ENCODE data around the gene SLC1A7.
"Not testable (repeated sequence)": the region's sequence is repeated elsewhere in the genome, so short reads cannot be mapped to it uniquely, and the experiment has no call there.

Gene SLC1A7

GRCh38 chr1:53142226-53142853 lies at the start of gene SLC1A7:
SLC1A7 (minus strand) TSS chr1:53142638; CDS start chr1:53142449, 189 bp downstream.
- no peak for DNase-seq (ENCODE audit: low spot score)

DNA sequence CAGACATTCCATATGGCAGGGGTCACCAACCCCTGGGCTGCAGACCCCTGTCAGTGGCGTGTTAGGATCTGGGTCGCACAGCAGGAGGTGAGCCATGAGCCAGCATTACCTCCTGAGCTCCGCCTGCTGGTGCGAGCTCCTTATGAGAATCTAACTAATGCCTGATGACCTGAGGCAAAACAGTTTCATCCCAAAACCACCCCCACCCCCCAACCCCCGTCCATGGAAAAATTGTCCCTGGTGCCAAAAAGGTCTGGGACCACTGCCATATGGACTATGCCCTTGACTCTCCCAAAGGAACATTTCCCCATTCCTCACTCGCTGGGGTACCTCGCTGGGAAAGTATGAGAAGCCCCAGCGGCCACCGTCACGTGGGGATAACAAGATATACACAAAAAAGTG lies 47.8 kb upstream of the SLC1A7 start:
- DNase-seq (ENCODE audit: low spot score): no peak

GRCh38 chr1:53189061-53189460 lies 46.6 kb upstream of the SLC1A7 start:
- no peak for DNase-seq (ENCODE audit: low spot score)

DNA sequence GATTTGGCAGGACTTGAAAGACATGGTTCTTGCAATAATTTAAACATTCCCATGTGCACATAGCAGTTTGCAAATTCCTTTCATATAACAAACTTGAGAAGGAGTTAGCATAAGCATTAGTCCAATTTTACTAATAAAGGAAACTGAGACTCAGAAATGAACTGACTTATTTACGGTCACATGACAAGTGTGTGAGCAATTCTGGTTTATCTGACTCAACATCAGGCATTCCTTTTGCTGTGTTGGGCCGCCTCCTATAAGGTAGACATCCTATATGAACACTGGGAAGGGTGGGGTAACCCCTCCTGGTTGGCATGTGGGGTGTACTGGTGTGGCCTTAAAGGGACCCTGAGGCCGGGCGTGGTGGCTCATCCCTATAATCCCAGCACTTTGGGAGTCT lies 45.7 kb upstream of the SLC1A7 start:
- no peak for DNase-seq (ENCODE audit: low spot score)

- no peak for DNase-seq (ENCODE audit: low spot score)
These were observed 45.0 kb upstream of the SLC1A7 start for GRCh38 chr1:53187401-53187800.

- DNase-seq (ENCODE audit: low spot score): no peak
These were observed 44.1 kb upstream of the SLC1A7 start for GRCh38 chr1:53186533-53186932.

- not testable (repeated sequence) for DNase-seq (ENCODE audit: low spot score)
These were observed 43.5 kb upstream of the SLC1A7 start for GRCh38 chr1:53185955-53186297.

- no peak for DNase-seq (ENCODE audit: low spot score)
These were observed 40.9 kb upstream of the SLC1A7 start for GRCh38 chr1:53183095-53183990.

- DNase-seq (ENCODE audit: low spot score): no peak
These were observed 40.3 kb upstream of the SLC1A7 start for GRCh38 chr1:53182716-53183094.

- peak; percentile 75 for DNase-seq (ENCODE audit: low spot score)
These were observed 39.7 kb upstream of the SLC1A7 start for GRCh38 chr1:53182111-53182593.

DNA sequence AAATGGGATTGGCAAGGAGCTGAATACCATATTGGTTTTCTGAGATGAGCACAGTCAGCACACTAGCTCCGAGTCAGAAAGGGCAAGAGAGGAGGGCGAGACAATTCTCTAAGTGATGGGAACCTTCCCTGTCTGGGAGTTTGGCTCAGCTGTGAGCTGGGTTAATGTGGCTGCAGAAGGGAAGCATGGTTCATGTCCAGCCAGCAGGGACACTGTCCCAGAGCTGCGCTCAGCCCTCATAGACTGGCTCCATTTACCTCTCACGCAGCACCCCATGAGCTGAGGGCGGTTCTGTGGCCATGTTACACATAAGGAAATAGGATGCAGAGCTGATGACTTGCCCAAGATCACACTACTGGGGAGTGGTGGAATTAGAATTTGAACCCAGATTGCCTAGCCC lies 38.5 kb upstream of the SLC1A7 start:
- no peak for DNase-seq (ENCODE audit: low spot score)

DNA sequence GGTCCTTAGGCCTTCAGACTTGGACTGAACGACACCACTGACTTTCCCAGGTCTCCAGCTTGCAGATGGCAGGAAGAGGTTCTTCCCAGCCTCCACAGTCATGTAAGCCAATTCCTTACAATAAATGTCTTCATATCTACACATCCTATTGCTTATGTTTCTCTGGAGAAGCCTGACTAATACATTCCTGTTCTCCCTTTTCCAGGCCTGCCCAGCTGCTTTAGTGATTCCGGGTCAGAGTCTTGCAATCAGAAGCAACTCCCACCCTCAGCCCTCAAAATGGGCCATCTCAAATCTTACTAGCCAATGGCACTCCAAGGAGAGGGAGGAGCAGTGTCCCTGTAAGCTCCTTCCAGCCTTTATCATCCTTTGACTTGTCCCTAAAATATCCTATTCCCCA lies 37.8 kb upstream of the SLC1A7 start:
- no peak for DNase-seq (ENCODE audit: low spot score)

DNA sequence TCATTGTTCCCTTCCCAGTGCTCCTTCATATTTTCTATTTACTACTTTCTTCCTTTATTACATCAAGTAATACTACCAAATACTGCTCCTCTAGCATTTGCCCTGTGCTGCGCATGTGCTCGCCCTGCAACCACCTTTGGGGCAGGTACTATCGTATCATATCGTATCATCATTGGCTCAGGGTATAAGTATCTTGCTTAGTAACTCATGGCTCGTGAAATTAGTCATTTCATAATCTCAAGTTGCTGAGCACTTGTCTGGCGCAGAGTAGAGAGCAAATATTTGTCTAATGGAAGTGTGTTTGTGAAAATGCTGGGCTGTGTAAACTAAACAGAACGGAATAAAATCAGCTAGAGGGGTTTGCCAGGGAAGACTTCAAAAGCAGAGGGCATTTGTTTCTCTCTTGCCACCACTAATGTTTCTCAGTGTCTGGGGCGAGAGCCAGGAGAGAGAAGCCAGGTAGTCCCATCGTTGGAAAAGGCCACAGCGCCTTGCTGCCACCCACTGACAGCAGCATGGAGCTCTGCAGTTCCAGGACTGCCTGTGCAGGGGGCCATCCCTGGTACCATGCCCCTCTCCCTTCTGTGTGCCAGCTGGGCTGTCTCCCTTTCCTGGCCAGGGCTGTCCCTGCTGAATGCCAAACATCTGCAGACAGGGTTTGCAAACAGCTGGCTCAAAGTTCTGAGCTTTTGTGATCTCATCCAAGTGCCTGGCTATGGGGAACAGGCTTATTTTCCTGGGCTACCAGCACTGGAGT lies 34.2 kb upstream of the SLC1A7 start:
- no peak for DNase-seq (ENCODE audit: low spot score)

DNA sequence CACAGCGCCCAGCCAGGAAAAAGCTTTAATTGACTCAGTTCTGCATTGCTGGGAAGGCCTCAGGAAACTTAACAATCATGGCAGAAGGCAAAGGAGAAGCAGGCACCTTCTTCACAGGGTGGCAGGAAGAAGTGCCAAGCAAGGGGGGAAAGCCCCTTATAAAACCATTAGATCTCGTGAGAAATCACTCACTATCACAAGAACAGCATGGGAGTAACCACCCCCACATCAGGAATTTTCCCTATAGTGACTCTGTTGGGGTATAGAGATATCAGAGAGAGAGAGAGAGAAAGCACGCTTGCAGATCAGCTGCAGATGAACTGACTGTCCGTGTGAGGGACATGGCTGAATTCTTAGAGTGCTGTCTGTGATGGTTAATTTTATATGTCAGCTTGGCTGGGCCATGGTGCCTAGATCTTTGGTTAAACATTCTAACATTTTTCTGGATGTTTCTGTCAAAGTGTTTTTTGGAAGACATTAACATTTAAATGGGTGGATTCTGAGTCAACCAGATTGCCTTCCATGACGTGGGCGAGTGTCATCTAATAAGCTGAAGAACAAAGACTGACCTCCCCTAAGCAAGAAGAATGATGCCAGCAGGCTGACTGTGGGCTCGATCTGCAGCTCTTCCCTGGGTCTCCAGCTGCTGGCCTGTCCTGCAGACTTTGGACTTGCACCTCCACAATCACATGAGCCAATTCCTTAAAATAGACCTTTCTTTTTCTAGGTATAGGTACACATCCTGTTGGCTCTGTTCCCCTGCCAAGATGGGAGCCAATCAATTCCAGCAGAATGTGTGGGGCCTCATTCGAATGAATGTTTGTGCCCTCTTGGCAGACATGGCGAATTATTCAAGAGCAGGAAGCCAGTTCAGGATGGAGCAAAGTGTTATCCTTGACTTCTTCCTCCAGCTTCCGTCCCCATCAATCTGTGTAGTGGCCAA lies 32.8 kb upstream of the SLC1A7 start:
- DNase-seq (ENCODE audit: low spot score): no peak

DNA sequence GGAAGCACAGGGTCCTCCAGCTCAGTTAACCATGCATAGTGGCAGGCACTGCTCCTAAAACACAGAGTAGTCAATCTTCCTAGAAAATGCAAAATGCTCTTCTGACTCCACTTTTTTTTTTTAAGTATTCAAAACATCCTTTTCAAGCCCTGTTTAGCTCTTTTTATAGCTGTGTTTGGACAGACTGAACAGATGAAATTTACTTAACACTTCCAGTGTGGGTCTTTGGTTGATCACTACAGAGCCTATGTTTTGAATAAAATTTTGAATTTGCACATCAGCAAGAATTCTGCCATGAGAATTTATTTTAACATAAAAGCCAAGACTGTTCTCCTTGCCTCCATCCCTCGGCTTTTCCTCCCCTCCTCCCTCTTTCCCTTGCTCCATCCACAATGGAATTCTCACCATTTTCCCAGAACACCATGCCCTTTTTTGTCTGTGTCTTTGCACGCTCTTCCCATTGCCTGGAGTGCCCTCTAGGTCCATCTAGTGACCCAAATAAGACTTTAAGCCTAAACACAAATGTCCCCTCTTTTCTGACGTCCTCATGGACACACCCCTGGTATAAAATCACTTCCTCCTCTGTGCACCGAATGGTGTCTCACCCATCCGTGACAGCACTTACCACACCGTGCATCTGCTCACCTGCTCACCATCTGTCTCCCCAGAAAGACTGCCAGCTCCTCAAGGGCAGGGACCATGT lies 30.1 kb upstream of the SLC1A7 start:
- DNase-seq (ENCODE audit: low spot score): no peak

GRCh38 chr1:53166912-53167311 lies 24.5 kb upstream of the SLC1A7 start:
- DNase-seq (ENCODE audit: low spot score): no peak

DNA sequence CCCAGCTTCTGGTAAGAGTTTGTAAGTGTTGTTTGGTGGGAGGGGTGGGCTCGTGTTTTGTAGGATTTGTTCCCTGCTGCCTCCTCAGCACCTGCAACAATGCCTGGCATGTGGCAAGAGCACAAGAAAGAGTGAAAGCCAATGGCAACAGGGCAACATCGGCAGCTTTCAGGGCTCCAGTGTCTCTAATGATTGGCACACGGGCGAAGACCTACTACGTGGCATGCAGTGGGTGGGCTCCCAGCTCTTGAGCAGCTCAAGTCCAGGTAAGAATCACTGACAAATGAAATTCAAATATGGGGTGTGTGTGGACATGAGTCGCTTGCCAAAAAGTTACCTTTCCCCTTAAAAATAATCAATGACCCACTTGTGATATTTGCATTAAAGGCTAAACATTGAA lies 23.9 kb upstream of the SLC1A7 start:
- no peak for DNase-seq (ENCODE audit: low spot score)

- no peak for DNase-seq (ENCODE audit: low spot score)
These were observed 23.0 kb upstream of the SLC1A7 start for GRCh38 chr1:53165408-53165961.

- DNase-seq (ENCODE audit: low spot score): no peak
These were observed 20.9 kb upstream of the SLC1A7 start for GRCh38 chr1:53163291-53163768.

DNA sequence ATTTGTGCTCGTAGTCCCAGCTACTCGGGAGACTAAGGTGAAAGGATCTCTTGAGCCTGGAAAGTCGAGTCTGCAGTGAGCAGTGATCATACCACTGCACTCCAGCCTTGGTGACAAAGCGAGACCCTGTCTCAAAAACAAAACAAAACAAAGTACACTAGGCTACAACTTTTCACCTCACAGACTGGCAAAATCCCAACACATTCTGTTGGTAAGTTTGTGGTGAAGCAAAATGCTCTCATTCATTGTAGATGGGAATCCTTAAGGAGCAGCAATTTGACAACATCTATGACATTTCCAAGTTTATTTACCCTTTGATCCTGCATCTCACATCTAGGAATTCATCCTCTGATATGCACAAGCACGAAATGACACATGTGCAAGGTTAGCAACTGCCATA lies 20.2 kb upstream of the SLC1A7 start:
- DNase-seq (ENCODE audit: low spot score): no peak

All from pons (tissue), 1 donor.